Measurements from ENCODE around the gene PGC. TPM values are rescaled to one million over a fixed set of nuclear protein-coding genes. Genes with fewer than 3 reads are reported as not detected.

PGC gene
- total RNA-seq, 1 donor from 2014 or later, result not detected

Other genes with a start within 250 kb of the PGC start
- 7.3 and 10.7 TPM in 2 replicates for gene FOXP4, start 201.0 kb downstream of the PGC start, total RNA-seq
- 28.2 and 34.7 TPM in 2 replicates for gene MDFI, start 108.9 kb downstream of the PGC start, total RNA-seq
- 3.2 and 4.4 TPM in 2 replicates for gene TFEB, start 11.8 kb downstream of the PGC start, total RNA-seq
- 1.6 and 3.4 TPM in 2 replicates for gene FRS3, start 32.5 kb upstream of the PGC start, total RNA-seq
- 5.4 and 6.4 TPM in 2 replicates for gene PRICKLE4, start 33.4 kb upstream of the PGC start, total RNA-seq
- gene TOMM6, start 40.3 kb upstream of the PGC start, total RNA-seq, result 169 and 172 TPM in 2 replicates
- 1.8 and 4.1 TPM in 2 replicates for gene USP49, start 148.0 kb upstream of the PGC start, total RNA-seq
- gene MED20, start 173.7 kb upstream of the PGC start, total RNA-seq, result 22.0 and 22.6 TPM in 2 replicates
- 11.5 and 24.3 TPM in 2 replicates for gene BYSL, start 174.1 kb upstream of the PGC start, total RNA-seq
- gene CCND3, start 194.4 kb upstream of the PGC start, total RNA-seq, result 82.9 and 99.4 TPM in 2 replicates